IMR-90 (cell line): ENCODE data around the gene LRRC75A.
A peak's percentile ranks its signal among the peaks of the same experiment; 100 is the strongest.

Source experiments
- BHLHE40 ChIP-seq: fragments of 150-350 bp; IDR thresholded peaks from 2 replicates; pipeline ENCODE4 v1.6.1; 2016; ENCODE audit warnings: mild to moderate bottlenecking, low read depth, low read length
- CEBPB ChIP-seq: IDR thresholded peaks from 2 replicates; pipeline ENCODE4 v1.6.1; 2012; ENCODE audit warnings: low read depth, low read length, improper control_type of control experiment
- CHD1 ChIP-seq: IDR thresholded peaks from 2 replicates; pipeline ENCODE4 v1.6.1; 2012; ENCODE audit warnings: low read depth, low read length, improper control_type of control experiment
- MAFK ChIP-seq: IDR thresholded peaks from 2 replicates; pipeline ENCODE4 v1.6.1; 2012; ENCODE audit warnings: low read depth, low read length, improper control_type of control experiment
- MAZ ChIP-seq: IDR thresholded peaks from 2 replicates; pipeline ENCODE4 v1.6.1; 2012; ENCODE audit warnings: low read depth, mild to moderate bottlenecking, low read length, improper control_type of control experiment, moderate library complexity, borderline replicate concordance
- MXI1 ChIP-seq: IDR thresholded peaks from 2 replicates; pipeline ENCODE4 v1.6.1; 2012; ENCODE audit warnings: low read depth, mild to moderate bottlenecking, low read length, moderate library complexity, borderline replicate concordance
- POLR2A ChIP-seq: IDR thresholded peaks from 2 replicates; pipeline ENCODE4 v1.6.1; 2012; ENCODE audit warnings: mild to moderate bottlenecking, low read depth, low read length
- RAD21 ChIP-seq: IDR thresholded peaks from 2 replicates; pipeline ENCODE4 v1.6.1; 2012; ENCODE audit warnings: low read length, improper control_type of control experiment
- TF ChIP-seq, protein P1 (sequence below): conservative IDR thresholded peaks from 2 replicates; pipeline ENCODE4 v1.5.1; 2012; ENCODE audit warnings: mild to moderate bottlenecking, low read depth, low read length, improper control_type of control experiment
- TF ChIP-seq, protein P2 (sequence below): fragments of 150-350 bp; IDR thresholded peaks from 2 replicates; pipeline ENCODE4 v1.6.1; 2017; ENCODE audit warnings: mild to moderate bottlenecking, antibody characterized with exemption, low read length, low read depth
- TF ChIP-seq, protein P3 (sequence below): fragments of 150-350 bp; IDR thresholded peaks from 2 replicates; pipeline ENCODE4 v1.6.1; 2016; ENCODE audit warnings: low read depth, mild to moderate bottlenecking, low read length, moderate library complexity, borderline replicate concordance

DNA sequence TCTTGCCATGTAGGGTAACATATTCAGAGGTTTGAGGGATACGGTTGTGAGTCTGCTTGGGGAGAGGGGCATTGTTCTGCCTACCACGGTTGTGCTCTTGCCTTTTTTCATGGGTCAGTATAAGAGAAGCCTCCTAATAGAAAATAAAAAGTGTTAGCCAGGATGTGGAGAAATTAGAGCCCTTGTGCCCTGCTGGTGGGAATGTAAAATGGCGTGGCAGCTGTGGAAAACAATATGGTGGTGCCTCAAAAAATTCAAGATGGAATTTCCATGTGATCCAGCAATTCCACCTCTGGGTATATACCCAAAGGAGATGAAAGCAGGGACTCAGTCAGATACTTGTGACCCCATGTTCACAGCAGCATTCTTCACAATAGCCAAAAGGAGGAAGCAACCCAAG is 14.2 kb upstream of the LRRC75A start:
- no peak for TF ChIP-seq RAD21
- TF ChIP-seq, protein P1, sequence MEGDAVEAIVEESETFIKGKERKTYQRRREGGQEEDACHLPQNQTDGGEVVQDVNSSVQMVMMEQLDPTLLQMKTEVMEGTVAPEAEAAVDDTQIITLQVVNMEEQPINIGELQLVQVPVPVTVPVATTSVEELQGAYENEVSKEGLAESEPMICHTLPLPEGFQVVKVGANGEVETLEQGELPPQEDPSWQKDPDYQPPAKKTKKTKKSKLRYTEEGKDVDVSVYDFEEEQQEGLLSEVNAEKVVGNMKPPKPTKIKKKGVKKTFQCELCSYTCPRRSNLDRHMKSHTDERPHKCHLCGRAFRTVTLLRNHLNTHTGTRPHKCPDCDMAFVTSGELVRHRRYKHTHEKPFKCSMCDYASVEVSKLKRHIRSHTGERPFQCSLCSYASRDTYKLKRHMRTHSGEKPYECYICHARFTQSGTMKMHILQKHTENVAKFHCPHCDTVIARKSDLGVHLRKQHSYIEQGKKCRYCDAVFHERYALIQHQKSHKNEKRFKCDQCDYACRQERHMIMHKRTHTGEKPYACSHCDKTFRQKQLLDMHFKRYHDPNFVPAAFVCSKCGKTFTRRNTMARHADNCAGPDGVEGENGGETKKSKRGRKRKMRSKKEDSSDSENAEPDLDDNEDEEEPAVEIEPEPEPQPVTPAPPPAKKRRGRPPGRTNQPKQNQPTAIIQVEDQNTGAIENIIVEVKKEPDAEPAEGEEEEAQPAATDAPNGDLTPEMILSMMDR, result 0 out of 2 replicates have a peak, but pooled peaks have one; percentile 12
- no peak for TF ChIP-seq POLR2A
- no peak for TF ChIP-seq MAZ
- TF ChIP-seq BHLHE40, result no peak
- no peak for TF ChIP-seq CHD1
- TF ChIP-seq CEBPB, result no peak
- TF ChIP-seq, protein P2, sequence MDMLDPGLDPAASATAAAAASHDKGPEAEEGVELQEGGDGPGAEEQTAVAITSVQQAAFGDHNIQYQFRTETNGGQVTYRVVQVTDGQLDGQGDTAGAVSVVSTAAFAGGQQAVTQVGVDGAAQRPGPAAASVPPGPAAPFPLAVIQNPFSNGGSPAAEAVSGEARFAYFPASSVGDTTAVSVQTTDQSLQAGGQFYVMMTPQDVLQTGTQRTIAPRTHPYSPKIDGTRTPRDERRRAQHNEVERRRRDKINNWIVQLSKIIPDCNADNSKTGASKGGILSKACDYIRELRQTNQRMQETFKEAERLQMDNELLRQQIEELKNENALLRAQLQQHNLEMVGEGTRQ, result no peak
- TF ChIP-seq MXI1, result no peak
- TF ChIP-seq, protein P3, sequence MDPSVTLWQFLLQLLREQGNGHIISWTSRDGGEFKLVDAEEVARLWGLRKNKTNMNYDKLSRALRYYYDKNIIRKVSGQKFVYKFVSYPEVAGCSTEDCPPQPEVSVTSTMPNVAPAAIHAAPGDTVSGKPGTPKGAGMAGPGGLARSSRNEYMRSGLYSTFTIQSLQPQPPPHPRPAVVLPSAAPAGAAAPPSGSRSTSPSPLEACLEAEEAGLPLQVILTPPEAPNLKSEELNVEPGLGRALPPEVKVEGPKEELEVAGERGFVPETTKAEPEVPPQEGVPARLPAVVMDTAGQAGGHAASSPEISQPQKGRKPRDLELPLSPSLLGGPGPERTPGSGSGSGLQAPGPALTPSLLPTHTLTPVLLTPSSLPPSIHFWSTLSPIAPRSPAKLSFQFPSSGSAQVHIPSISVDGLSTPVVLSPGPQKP, result no peak
- TF ChIP-seq MAFK, result no peak
